ENCODE results near the gene PLXNB1. TPM values are rescaled to one million over a fixed set of nuclear protein-coding genes. Genes with fewer than 3 reads are reported as not detected.

PLXNB1 gene
- total RNA-seq, 1 donor from 2014 or later = 63.7 TPM

DNA sequence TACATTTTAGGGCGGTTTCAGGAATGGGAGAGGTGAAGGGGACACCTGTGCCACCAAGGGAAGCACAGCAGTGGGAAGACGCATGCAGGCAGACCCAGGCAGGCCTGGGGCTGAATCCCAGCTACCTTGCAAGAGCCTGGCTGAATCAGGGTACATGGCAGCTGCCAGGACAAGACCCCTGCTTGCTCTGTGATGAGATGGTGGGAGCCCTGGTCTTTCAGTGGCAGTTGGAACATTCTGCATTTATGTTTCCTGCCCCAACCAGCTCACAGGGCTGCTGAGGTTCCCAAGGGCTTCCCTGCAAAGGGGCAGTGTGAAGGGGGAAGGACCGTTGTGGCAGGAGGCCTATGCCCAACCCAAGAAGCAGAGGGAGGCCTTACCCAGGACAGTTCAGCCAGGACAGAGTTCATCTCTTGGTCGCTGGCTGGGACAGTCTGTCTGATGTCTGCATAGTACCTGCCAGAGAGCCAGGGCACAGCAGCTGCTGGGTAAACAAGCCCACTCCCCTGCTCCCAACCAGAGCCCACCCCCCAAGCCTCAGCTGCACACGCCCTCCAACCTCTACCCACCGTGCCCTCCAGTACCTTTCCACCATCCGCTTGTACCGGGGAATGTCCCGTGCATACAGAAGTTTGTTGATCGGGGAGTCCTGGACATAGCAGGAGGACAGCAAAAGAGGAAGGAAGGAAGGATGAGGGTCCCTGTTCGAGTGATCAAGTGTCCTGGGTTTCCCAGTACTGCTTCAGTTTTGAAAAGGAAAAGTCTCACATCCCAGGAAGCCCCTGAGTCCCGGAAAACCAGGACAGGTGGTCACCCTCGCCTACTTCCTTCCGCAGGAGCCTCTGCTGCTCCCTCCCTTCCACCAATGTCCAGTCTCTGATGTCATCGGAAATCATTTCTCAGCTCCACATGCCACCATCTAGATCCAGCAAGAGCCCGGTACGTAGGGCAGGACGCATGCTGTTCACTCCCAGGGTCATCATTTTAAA lies 23.1 kb downstream of the PLXNB1 start:
- no peak overlapping the region for H3K4me3 ChIP-seq (ENCODE audit: low read depth, low read length)
- FAIRE-seq (peak; percentile 36), DNase-seq (ENCODE audit: low read depth) (no peak)
- H3K27me3 ChIP-seq (ENCODE audit: control insufficient read depth, insufficient read depth, low read length) = no peaks in the 10 kb centered on the region
- TF ChIP-seq, protein P1, sequence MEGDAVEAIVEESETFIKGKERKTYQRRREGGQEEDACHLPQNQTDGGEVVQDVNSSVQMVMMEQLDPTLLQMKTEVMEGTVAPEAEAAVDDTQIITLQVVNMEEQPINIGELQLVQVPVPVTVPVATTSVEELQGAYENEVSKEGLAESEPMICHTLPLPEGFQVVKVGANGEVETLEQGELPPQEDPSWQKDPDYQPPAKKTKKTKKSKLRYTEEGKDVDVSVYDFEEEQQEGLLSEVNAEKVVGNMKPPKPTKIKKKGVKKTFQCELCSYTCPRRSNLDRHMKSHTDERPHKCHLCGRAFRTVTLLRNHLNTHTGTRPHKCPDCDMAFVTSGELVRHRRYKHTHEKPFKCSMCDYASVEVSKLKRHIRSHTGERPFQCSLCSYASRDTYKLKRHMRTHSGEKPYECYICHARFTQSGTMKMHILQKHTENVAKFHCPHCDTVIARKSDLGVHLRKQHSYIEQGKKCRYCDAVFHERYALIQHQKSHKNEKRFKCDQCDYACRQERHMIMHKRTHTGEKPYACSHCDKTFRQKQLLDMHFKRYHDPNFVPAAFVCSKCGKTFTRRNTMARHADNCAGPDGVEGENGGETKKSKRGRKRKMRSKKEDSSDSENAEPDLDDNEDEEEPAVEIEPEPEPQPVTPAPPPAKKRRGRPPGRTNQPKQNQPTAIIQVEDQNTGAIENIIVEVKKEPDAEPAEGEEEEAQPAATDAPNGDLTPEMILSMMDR (IDR thresholded peaks at IDR 0.05; ENCODE audit: insufficient read depth, low read length, severe bottlenecking) = no peak
- peaks cover 66% of the 10 kb centered on the region for H3K36me3 ChIP-seq (ENCODE audit: control insufficient read depth, insufficient read depth, low read length)

DNA sequence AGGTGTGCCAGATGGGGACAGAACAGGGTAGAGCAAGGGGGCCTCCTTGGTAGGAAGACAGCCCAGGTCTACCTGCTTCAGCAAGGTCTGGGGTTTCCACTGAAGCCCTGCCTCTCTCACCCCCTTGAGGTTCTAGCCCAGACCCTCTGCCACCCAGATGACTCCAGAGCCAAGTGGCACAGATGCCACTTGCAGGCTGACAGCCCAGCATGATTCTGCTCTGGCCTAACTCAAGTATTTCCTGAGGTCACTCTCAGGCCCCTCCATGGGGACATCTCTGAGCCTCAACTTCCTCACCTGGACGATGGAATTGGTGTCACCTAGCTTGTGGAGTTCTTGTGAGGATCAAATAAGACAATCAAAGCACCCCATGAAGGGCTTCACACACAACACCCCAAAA lies 23.9 kb downstream of the PLXNB1 start:
- FAIRE-seq = no peak
- no peaks in the 10 kb centered on the region for H3K27me3 ChIP-seq (ENCODE audit: control insufficient read depth, insufficient read depth, low read length)
- TF ChIP-seq, protein P1 (IDR thresholded peaks at IDR 0.05; ENCODE audit: insufficient read depth, low read length, severe bottlenecking) = no peak
- no peak overlapping the region for H3K4me3 ChIP-seq (ENCODE audit: low read depth, low read length)
- no peak for DNase-seq (ENCODE audit: low read depth)
- peaks cover 58% of the 10 kb centered on the region for H3K36me3 ChIP-seq (ENCODE audit: control insufficient read depth, insufficient read depth, low read length)

DNA sequence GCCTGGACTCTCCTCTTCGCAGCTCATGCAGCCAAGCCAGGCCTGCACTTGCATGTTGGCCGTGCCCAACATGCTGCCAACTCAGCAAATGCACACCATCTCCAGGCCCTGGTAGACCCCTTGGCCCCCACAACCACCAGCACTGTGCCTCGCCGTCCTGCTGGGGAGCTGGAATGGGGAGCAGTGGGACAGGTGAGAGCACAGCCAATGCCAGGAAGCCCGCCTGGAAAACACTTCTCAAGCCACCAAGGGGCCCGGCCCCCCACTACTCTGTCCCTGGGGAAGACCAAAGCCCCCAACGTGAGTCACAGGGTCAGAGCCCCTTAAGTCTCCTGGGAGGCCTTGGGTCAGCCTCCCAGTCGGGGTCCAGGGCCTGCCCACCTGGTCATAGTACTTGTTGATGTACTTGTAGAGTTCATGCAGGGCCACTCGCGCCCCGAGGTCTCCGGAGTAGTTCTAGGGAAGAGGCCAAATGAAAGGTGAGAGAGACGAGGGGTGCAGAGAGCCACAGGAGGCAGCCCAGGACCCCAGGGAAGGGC lies 24.5 kb downstream of the PLXNB1 start:
- FAIRE-seq (no peak), DNase-seq (ENCODE audit: low read depth) (no peak)
- H3K36me3 ChIP-seq (ENCODE audit: control insufficient read depth, insufficient read depth, low read length) = peaks cover 53% of the 10 kb centered on the region
- TF ChIP-seq, protein P1 (IDR thresholded peaks at IDR 0.05; ENCODE audit: insufficient read depth, low read length, severe bottlenecking) = no peak
- no peak overlapping the region for H3K4me3 ChIP-seq (ENCODE audit: low read depth, low read length)
- H3K27me3 ChIP-seq (ENCODE audit: control insufficient read depth, insufficient read depth, low read length) = no peaks in the 10 kb centered on the region

DNA sequence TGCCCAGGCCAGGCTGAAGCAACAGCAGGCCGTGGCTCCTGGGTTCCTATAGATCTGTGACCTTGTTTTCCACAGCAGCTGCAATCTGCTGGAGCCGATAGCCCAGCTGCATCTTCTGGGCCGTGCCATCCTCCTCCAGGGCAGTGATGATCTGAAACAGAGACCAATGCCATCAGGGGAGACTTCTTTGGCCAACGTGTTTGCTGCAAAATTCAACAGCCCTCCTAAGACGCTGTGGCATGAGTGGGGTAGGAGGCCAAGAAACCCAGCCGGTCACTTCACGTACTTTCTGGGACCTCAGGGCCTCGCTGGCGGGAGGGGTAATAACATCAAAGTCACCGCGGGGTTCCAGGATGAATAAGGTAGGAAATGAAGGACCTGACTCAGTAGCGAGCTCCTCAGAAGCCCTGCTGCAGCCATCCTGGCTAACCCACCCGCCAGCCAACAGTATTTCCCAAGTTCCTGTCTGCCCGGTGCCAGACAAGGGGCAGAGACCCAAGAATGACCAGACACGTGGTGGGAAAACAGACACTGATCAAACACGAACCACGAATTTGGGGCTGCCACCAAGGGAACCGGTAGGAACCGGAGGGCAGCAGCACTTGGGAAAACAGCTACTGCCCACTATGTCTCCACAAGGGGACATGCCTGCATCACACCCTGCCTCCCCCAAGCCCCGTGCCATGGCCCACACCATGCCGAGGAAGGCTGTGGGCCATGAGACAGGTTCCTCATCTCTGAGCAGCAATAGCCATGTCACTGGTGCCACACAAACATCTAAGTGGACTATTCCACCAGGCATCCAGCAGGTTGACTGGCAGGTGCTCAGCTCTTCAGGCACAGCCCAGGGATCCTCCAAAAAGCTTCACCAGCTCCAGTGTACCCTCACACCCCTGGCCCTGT lies 25.2 kb downstream of the PLXNB1 start:
- no peak overlapping the region for H3K4me3 ChIP-seq (ENCODE audit: low read depth, low read length)
- no peaks in the 10 kb centered on the region for H3K27me3 ChIP-seq (ENCODE audit: control insufficient read depth, insufficient read depth, low read length)
- FAIRE-seq (no peak), DNase-seq (ENCODE audit: low read depth) (no peak)
- peaks cover 46% of the 10 kb centered on the region for H3K36me3 ChIP-seq (ENCODE audit: control insufficient read depth, insufficient read depth, low read length)
- TF ChIP-seq, protein P1 (IDR thresholded peaks at IDR 0.05; ENCODE audit: insufficient read depth, low read length, severe bottlenecking) = no peak

DNA sequence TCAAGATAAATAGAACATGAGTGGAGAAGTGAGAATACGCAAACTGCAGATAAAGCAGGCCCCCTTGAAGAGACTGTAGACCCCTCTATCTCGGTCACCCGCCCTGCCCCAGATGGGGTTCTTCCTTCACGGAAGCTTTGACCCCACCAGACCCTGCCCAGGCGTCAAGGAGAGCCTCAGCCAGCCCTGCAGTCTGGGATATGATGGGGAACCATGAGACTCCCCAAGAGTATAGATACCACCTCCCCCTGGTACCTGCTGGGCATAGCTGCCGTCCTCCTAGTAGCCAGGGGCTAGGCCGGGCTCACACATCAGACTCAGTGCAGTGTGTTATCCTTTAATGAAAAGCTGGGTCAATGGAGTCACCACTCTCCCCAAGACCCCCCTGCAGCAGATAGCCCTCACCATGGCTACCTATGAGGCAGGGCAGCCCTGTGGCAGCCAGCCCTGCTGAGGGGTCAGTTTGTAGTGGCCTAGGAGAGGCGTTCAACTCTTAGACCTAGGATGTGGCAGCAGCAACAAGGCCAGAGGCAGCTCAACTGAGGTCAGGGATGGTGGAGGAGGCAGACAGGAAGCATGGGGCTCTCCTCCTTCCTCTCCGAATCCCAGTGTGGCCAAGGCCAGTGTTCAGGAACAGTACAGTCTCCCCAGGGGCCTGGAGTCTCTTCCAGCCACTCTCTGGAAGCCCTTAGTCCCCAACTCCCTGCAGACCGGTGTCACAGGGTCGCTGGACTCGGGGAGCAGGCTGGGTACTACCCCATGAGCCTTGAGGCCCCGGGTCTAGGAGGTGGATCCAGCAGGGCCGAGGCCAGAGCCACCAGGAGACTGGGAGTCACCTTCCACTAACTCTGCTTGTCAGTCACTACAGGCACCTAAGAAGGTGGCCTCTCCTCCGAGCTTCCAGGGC lies 26.1 kb downstream of the PLXNB1 start:
- no peak overlapping the region for H3K4me3 ChIP-seq (ENCODE audit: low read depth, low read length)
- peaks cover 37% of the 10 kb centered on the region for H3K36me3 ChIP-seq (ENCODE audit: control insufficient read depth, insufficient read depth, low read length)
- no peaks in the 10 kb centered on the region for H3K27me3 ChIP-seq (ENCODE audit: control insufficient read depth, insufficient read depth, low read length)
- DNase-seq (ENCODE audit: low read depth) (no peak), FAIRE-seq (no peak)
- TF ChIP-seq, protein P1 (IDR thresholded peaks at IDR 0.05; ENCODE audit: insufficient read depth, low read length, severe bottlenecking) = no peak
